H1 (cell line): ENCODE results near the gene TOM1. TPM values are rescaled to one million over a fixed set of nuclear protein-coding genes. Genes with fewer than 3 reads are reported as not detected.

Source experiments
- CTCF ChIA-PET: fragments of 300-600 bp; sonication (Branson Sonifier 250); formaldehyde crosslinking; loops from one replicate; lab custom pipeline; 2021; ENCODE audit not compliant: partially characterized antibody; lab: Charles Lee
- POLR2A ChIA-PET: fragments of 300-600 bp; sonication (Branson Sonifier 250); formaldehyde crosslinking; loops from one replicate; lab custom pipeline; 2021; ENCODE audit warnings: inconsistent platforms; ENCODE audit not compliant: partially characterized antibody; lab: Charles Lee
- DNase-seq, 2 experiments: peaks; one replicate each; pipeline versions ENCODE4 v3.0.0 to v3.0.0-alpha.2; 2010 to 2022; ENCODE audit warnings: low spot score in 2 of 2, low read depth in 1 of 2, mixed read lengths in 1 of 2
- FAIRE-seq: peaks from 2 replicates; lab custom pipeline; 2011; peaks lifted over from hg19 to GRCh38; lab: Jason Lieb, UNC
- H2AFZ ChIP-seq: 2 replicates; pipeline ENCODE4 v1.8.1; 2012; ENCODE audit warnings: low read length, inconsistent platforms
- H2AK5ac ChIP-seq: 2 replicates; pipeline ENCODE4 v1.6.1; 2013; ENCODE audit warnings: low read depth, low read length
- H2BK120ac ChIP-seq: replicated peaks from 2 replicates; pipeline ENCODE3; 2013; ENCODE audit warnings: low read depth, low read length, inconsistent platforms
- H2BK12ac ChIP-seq: 2 replicates; pipeline ENCODE4 v1.6.1; 2013; ENCODE audit warnings: low read depth, low read length
- H2BK15ac ChIP-seq: 2 replicates; pipeline ENCODE4 v1.6.1; 2013; ENCODE audit warnings: low read length
- H2BK20ac ChIP-seq: 2 replicates; pipeline ENCODE4 v1.6.1; 2013; ENCODE audit warnings: low read length
- H2BK5ac ChIP-seq: 2 replicates; pipeline ENCODE4 v1.6.1; 2013; ENCODE audit warnings: low read depth, low read length
- H3K14ac ChIP-seq: 2 replicates; pipeline ENCODE4 v1.6.1; 2013; ENCODE audit warnings: inconsistent platforms; ENCODE audit not compliant: insufficient read length
- H3K18ac ChIP-seq: 2 replicates; pipeline ENCODE4 v1.6.1; 2013; ENCODE audit warnings: low read length; ENCODE audit errors: extremely low read depth
- H3K23ac ChIP-seq: 2 replicates; pipeline ENCODE4 v1.6.1; 2013; ENCODE audit warnings: inconsistent platforms; ENCODE audit not compliant: insufficient read length
- H3K23me2 ChIP-seq: 2 replicates; pipeline ENCODE4 v1.6.1; 2013; ENCODE audit warnings: low read depth, low read length
- H3K27ac ChIP-seq: 2 replicates; pipeline ENCODE4 v1.6.1; 2011; ENCODE audit warnings: low read depth, low read length, inconsistent platforms
- H3K27me3 ChIP-seq, 4 experiments: replicated peaks in 1 of 4; 1 replicate in 1 of 4; 2 replicates in 3 of 4; pipeline versions ENCODE4 v1.6.1 to v1.8.1; 2011 to 2013; ENCODE audit warnings: low read length in 3 of 4, mild to moderate bottlenecking in 3 of 4, inconsistent platforms in 2 of 4, mixed read lengths in 2 of 4, moderate library complexity in 1 of 4; ENCODE audit not compliant: control insufficient read depth in 3 of 4, insufficient read depth in 3 of 4; ENCODE audit errors: extremely low read depth in 1 of 4
- H3K36me3 ChIP-seq, 4 experiments: 2 replicates each; pipeline versions ENCODE4 v1.6.1 to v1.8.1; 2011 to 2013; ENCODE audit warnings: mild to moderate bottlenecking in 4 of 4, low read length in 3 of 4, moderate library complexity in 2 of 4, control low read depth in 1 of 4, inconsistent platforms in 1 of 4; ENCODE audit not compliant: insufficient read depth in 4 of 4, control insufficient read depth in 2 of 4
- H3K4ac ChIP-seq: replicated peaks from 2 replicates; pipeline ENCODE3; 2013; ENCODE audit warnings: low read length, low read depth, mixed read lengths, inconsistent platforms; ENCODE audit not compliant: insufficient read length
- H3K4me1 ChIP-seq, 4 experiments: replicated peaks in 1 of 4; 1 replicate in 1 of 4; 2 replicates in 3 of 4; pipeline versions ENCODE4 v1.6.1 to v1.8.1; 2011 to 2013; ENCODE audit warnings: low read length in 3 of 4, inconsistent platforms in 2 of 4, mixed read lengths in 1 of 4; ENCODE audit not compliant: insufficient read depth in 4 of 4, control insufficient read depth in 3 of 4
- H3K4me2 ChIP-seq, 2 experiments: 2 replicates each; pipeline versions ENCODE4 v1.6.1 to v1.8.1; 2011 to 2013; ENCODE audit warnings: low read depth in 2 of 2, low read length in 2 of 2, control low read depth in 1 of 2, inconsistent platforms in 1 of 2, mild to moderate bottlenecking in 1 of 2; ENCODE audit not compliant: insufficient read depth in 1 of 2
- H3K4me3 ChIP-seq, 4 experiments: fragments of 200-600, 300-600 bp in 1 of 4; sonication (generic), shearing (Covaris generic), sonication (Bioruptor Twin) in 1 of 4; 2 replicates each; pipeline versions ENCODE4 v1.5.1 to v1.8.1; 2011 to 2016; ENCODE audit warnings: low read length in 4 of 4, low read depth in 3 of 4, control low read depth in 2 of 4, inconsistent platforms in 2 of 4, mild to moderate bottlenecking in 2 of 4, mixed read lengths in 1 of 4, moderate library complexity in 1 of 4; ENCODE audit not compliant: insufficient read depth in 2 of 4; ENCODE audit errors: extremely low read depth in 1 of 4
- H3K56ac ChIP-seq: replicated peaks from 2 replicates; pipeline ENCODE3; 2013; ENCODE audit warnings: low read depth, mild to moderate bottlenecking, mixed read lengths, low read length, inconsistent platforms; ENCODE audit not compliant: insufficient read length
- H3K79me1 ChIP-seq: 2 replicates; pipeline ENCODE4 v1.6.1; 2013; ENCODE audit warnings: low read depth, low read length, control low read depth
- H3K79me2 ChIP-seq, 2 experiments: 2 replicates each; pipeline versions ENCODE4 v1.6.1 to v1.8.1; 2012 to 2013; ENCODE audit warnings: low read length in 2 of 2, mild to moderate bottlenecking in 2 of 2, inconsistent platforms in 1 of 2; ENCODE audit not compliant: insufficient read depth in 2 of 2, control insufficient read depth in 1 of 2
- H3K9ac ChIP-seq, 4 experiments: replicated peaks in 1 of 4; 1 replicate in 1 of 4; 2 replicates in 3 of 4; pipeline versions ENCODE4 v1.6.1 to v1.8.1; 2011 to 2013; ENCODE audit warnings: low read depth in 3 of 4, low read length in 3 of 4, control low read depth in 2 of 4, mild to moderate bottlenecking in 2 of 4, moderate library complexity in 2 of 4, inconsistent platforms in 1 of 4; ENCODE audit errors: extremely low read depth in 1 of 4
- H3K9me3 ChIP-seq, 2 experiments: 2 replicates each; pipeline versions ENCODE4 v1.6.1 to v1.8.1; 2012 to 2013; ENCODE audit warnings: mild to moderate bottlenecking in 2 of 2, moderate library complexity in 2 of 2, control low read depth in 1 of 2, inconsistent platforms in 1 of 2, low read depth in 1 of 2, low read length in 1 of 2, mixed read lengths in 1 of 2; ENCODE audit not compliant: insufficient read depth in 2 of 2
- H4K20me1 ChIP-seq, 2 experiments: replicated peaks in 1 of 2; 2 replicates each; pipeline versions ENCODE3 to v1.8.1; 2011 to 2013; ENCODE audit warnings: inconsistent platforms in 2 of 2, low read length in 2 of 2, mild to moderate bottlenecking in 1 of 2; ENCODE audit not compliant: insufficient read depth in 2 of 2, control insufficient read depth in 1 of 2
- H4K5ac ChIP-seq: 2 replicates; pipeline ENCODE4 v1.6.1; 2013; ENCODE audit warnings: low read length, low read depth, mixed read lengths, inconsistent platforms; ENCODE audit not compliant: insufficient read length
- H4K8ac ChIP-seq: 2 replicates; pipeline ENCODE4 v1.8.0; 2013; ENCODE audit warnings: mild to moderate bottlenecking, moderate library complexity, low read length, inconsistent platforms; ENCODE audit not compliant: insufficient read depth; ENCODE audit errors: extremely low read depth
- H4K91ac ChIP-seq: replicated peaks from 2 replicates; pipeline ENCODE3; 2013; ENCODE audit warnings: low read length, mixed read lengths, inconsistent platforms; ENCODE audit not compliant: insufficient read length
- CTBP2 ChIP-seq: IDR thresholded peaks from 2 replicates; pipeline ENCODE4 v1.7.0; 2011; ENCODE audit warnings: borderline replicate concordance, mild to moderate bottlenecking, moderate library complexity, mixed read lengths, low read length; ENCODE audit not compliant: insufficient read depth, insufficient read length
- GABPA ChIP-seq: IDR thresholded peaks from 2 replicates; pipeline ENCODE4 v1.6.1; 2011; ENCODE audit warnings: mild to moderate bottlenecking, low read length, moderate library complexity, borderline replicate concordance; ENCODE audit not compliant: insufficient read depth
- GTF2F1 ChIP-seq: IDR thresholded peaks from 2 replicates; pipeline ENCODE4 v1.6.1; 2012; ENCODE audit warnings: low read depth, low read length, improper control_type of control experiment, borderline replicate concordance
- JUND ChIP-seq: IDR thresholded peaks from 2 replicates; pipeline ENCODE4 v1.6.1; 2011; ENCODE audit warnings: mild to moderate bottlenecking, improper control_type of control experiment, low read length
- KDM4A ChIP-seq: IDR thresholded peaks from one replicate; pipeline ENCODE4 v1.7.1; 2012; ENCODE audit warnings: low read depth, mild to moderate bottlenecking, moderate library complexity, low read length, inconsistent platforms; ENCODE audit not compliant: severe bottlenecking
- PHF8 ChIP-seq: fragments of 200-600 bp; sonication (generic); conservative IDR thresholded peaks from 2 replicates; pipeline ENCODE4 v1.7.1; 2012; ENCODE audit warnings: low read depth, mild to moderate bottlenecking, inconsistent platforms, low read length, moderate library complexity
- RAD21 ChIP-seq, 2 experiments: IDR thresholded peaks in 1 of 2; conservative IDR thresholded peaks in 1 of 2; 2 replicates each; pipeline ENCODE4 v1.6.1; 2011; ENCODE audit warnings: low read depth in 2 of 2, low read length in 2 of 2, improper control_type of control experiment in 1 of 2, inconsistent platforms in 1 of 2, mild to moderate bottlenecking in 1 of 2, moderate library complexity in 1 of 2
- WGBS, 2 experiments: shearing (Covaris generic) in 1 of 2; methylation state at CpG; one replicate each; pipeline versions ENCODE4 v1.1.6 to v1.1.7; 2013 to 2015; ENCODE audit warnings: low lambda C conversion rate in 2 of 2, mixed read lengths in 2 of 2, inconsistent platforms in 1 of 2, low coverage in 1 of 2, missing lambda C conversion rate in 1 of 2; ENCODE audit not compliant: insufficient replicate concordance in 2 of 2, insufficient coverage in 1 of 2, insufficient read length in 1 of 2; ENCODE audit errors: extremely low coverage in 1 of 2, missing lambda C conversion rate in 1 of 2; 5-methylcytosine and 5-hydroxymethylcytosine counted together
- polyA plus RNA-seq, 7 experiments: library from polyadenylated mRNA; depleted of rRNA in 3 of 7; stranded (reverse) in 5 of 7; unstranded in 2 of 7; fragments of >200 nt in 5 of 7; fragments of 200-250 nt in 2 of 7; gene quantifications; 1 replicate in 5 of 7; 2 replicates in 1 of 7; 4 replicates in 1 of 7; pipeline versions ENCODE4 v1.2.1 to v1.2.3, GENCODE V29; 2011 to 2013; ENCODE audit warnings: missing spikeins in 2 of 7, mixed read lengths in 2 of 7
- total RNA-seq: library from RNA; stranded (reverse); fragmentation: NEBNext Ultra II Directional; extraction: Animal tissue kit (Norgen Biotek cat#: 25700); gene quantifications from 2 replicates; pipeline ENCODE4 v1.2.1, GENCODE V29; 2021
- TF ChIP-seq, protein P1 (sequence below): IDR thresholded peaks from 2 replicates; pipeline ENCODE4 v1.6.1; 2011; ENCODE audit warnings: low read depth, mild to moderate bottlenecking, low read length; ENCODE audit not compliant: insufficient read depth
- TF ChIP-seq, protein P2 (sequence below): IDR thresholded peaks from 2 replicates; pipeline ENCODE4 v1.6.1; 2012; ENCODE audit warnings: inconsistent platforms

TOM1 gene
- total and polyA plus RNA-seq, 2 of the 8 experiments (the other 6 are each of a cell fraction or from before 2014, with no cell fraction given) = 25.1 to 39.2 TPM

DNA sequence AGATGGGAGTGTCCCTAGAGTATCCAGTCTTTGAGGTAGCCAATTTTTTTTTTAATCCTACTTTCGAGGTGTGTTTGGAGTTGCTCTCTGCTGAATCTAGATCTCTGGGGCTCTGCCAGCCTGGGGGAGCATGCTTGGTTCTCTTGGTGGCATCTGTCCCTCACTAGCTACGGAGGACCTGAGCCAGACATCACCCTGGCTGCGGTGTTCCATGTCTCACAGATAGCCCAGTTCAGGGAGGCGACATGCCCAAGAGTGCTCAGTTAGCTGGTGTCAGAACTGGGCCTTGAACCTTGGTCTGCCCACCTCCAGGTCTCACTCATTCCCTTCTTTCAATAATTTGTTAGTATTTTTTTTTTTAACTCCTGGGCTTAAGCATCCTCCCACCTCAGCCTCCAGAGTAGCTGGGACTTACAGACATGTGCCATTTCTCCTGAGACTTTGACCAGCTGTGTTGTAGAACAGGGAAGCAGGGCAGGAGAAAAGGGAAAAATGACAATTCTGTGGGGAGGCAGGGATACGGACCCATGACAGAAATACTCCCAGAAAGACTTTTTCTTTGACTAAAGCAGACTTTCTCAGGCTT, 81.8 kb downstream of the TOM1 start:
- CTCF ChIA-PET = interaction anchor here (0.7 to 1.2 kb wide), 3 partner anchors 31 to 239 kb away, joined by 3 read pairs; no protein-coding TSS in a partner anchor
- no peak overlapping the region for H3K27ac ChIP-seq

More for the DNA sequence above, 81.8 kb downstream of the TOM1 start:
- Histone ChIP-seq H2BK5ac (peak overlapping the region; percentile 73; the same call in 1 of the 2 replicates), H4K5ac (peak overlapping the region; percentile 8), H4K20me1 (no peaks in the 10 kb centered on the region), H3K79me2 (peaks cover 0 to 4% of the 10 kb centered on the region in 2 experiments; a peak in 1 of 4 replicates), H3K4me3 (peak overlapping the region; percentile 34 to 63 (median 45)), H2BK12ac (peak overlapping the region; percentile 70), H2BK15ac (peak overlapping the region; percentile 66; the same call in 1 of the 2 replicates), H3K27me3 (no peaks in the 10 kb centered on the region; a peak in 1 of 7 replicates), H3K14ac (no peak overlapping the region), H2BK20ac (no peak overlapping the region), H4K91ac (peak overlapping the region; percentile 67), H3K23me2 (peaks cover 8% of the 10 kb centered on the region; the same call in 1 of the 2 replicates), H3K9me3 (no peaks in the 10 kb centered on the region), H2AFZ (no peak overlapping the region), H4K8ac (peak overlapping the region; percentile 84; the same call in 1 of the 2 replicates), H2BK120ac (no peak overlapping the region), H3K56ac (peak overlapping the region; percentile 1), H3K36me3 (peaks cover 0 to 4% (median under 1%) of the 10 kb centered on the region in 4 experiments; a peak in 2 of 8 replicates), H3K23ac (no peak overlapping the region), H3K18ac (peak overlapping the region; percentile 76; the same call in 1 of the 2 replicates), H3K4me2 (peak overlapping the region; percentile 69 to 85), H3K4ac (no peak overlapping the region), H3K79me1 (peaks cover 2% of the 10 kb centered on the region; the same call in 1 of the 2 replicates), H3K4me1 (peaks cover 20 to 25% (median 24%) of the 10 kb centered on the region in 4 experiments), H3K9ac (peak overlapping the region; percentile 8 to 72 (median 54)), H2AK5ac (peak overlapping the region; percentile 9; the same call in 1 of the 2 replicates)
- POLR2A ChIA-PET = interaction anchor here (0.7 to 57.4 kb wide), 4 partner anchors 9 to 294 kb away, joined by 3 to 1995 read pairs (median 4); partner anchors contain the start of genes MCM5 and TOM1
- TF ChIP-seq, protein P1, sequence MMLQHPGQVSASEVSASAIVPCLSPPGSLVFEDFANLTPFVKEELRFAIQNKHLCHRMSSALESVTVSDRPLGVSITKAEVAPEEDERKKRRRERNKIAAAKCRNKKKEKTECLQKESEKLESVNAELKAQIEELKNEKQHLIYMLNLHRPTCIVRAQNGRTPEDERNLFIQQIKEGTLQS = no peak
- TF ChIP-seq CTBP2 (no peak), JUND (no peak), RAD21 (IDR thresholded peaks at IDR 0.05 in 1 of 2, conservative IDR thresholded peaks at IDR 0.05 in 1 of 2; ENCODE audit: low read depth in 2 of 2, low read length in 2 of 2) (no peak), KDM4A (no peak), PHF8 (no peak), GABPA (no peak), GTF2F1 (no peak)
- TF ChIP-seq, protein P2, sequence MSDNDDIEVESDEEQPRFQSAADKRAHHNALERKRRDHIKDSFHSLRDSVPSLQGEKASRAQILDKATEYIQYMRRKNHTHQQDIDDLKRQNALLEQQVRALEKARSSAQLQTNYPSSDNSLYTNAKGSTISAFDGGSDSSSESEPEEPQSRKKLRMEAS = no peak
- FAIRE-seq = no peak
- no peak for DNase-seq
- WGBS, 2 experiments = 83% methylated on average over 5 of the region's 5 CpGs; no CpG with 5 or more reads in 1 of the 2 experiments
